Measurements from ENCODE around the gene UBA3. TPM values are rescaled to one million over a fixed set of nuclear protein-coding genes. Genes with fewer than 3 reads are reported as not detected.

UBA3 gene
- total RNA-seq, 1 experiment from 2014 or later, result 64.2 TPM

DNA sequence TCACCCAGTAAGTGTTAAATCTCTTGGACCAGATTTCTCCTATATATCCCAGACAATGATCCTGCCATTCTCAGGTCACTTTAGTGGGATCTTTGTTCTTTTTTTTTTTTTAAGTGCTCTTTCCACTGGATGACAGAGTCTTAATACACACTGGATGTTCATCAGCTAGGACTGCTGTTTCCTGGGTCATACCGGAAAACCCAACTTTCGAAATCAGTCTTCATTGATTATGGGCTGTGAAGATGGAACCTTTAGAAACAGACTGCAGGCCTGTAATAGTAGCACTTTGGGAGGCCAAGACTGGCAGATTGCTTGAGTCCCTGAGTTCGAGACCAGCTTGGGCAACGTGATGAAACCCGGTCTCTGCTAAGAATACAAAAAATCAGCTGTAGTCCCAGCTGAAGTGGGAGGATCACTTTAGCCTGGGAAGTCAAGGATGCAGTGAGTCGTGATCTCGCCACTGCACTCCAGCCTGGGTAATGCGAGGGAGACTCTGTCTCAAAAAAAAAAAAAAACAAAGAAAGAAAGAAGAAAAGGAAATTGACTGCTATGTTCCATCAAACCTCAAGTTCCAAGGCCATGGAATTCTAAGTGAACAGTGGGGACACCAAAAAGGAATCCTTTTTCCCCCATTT lies 69.0 kb downstream of the UBA3 start:
- TF ChIP-seq, protein P1, sequence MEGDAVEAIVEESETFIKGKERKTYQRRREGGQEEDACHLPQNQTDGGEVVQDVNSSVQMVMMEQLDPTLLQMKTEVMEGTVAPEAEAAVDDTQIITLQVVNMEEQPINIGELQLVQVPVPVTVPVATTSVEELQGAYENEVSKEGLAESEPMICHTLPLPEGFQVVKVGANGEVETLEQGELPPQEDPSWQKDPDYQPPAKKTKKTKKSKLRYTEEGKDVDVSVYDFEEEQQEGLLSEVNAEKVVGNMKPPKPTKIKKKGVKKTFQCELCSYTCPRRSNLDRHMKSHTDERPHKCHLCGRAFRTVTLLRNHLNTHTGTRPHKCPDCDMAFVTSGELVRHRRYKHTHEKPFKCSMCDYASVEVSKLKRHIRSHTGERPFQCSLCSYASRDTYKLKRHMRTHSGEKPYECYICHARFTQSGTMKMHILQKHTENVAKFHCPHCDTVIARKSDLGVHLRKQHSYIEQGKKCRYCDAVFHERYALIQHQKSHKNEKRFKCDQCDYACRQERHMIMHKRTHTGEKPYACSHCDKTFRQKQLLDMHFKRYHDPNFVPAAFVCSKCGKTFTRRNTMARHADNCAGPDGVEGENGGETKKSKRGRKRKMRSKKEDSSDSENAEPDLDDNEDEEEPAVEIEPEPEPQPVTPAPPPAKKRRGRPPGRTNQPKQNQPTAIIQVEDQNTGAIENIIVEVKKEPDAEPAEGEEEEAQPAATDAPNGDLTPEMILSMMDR (IDR thresholded peaks at IDR 0.05; ENCODE audit: unreplicated experiment), result no peak
- Mint-ChIP-seq H3K27me3 (ENCODE audit: unreplicated experiment) (no peaks in the 10 kb centered on the region), H3K9me3 (ENCODE audit: low read depth, unreplicated experiment) (no peaks in the 10 kb centered on the region), H3K27ac (ENCODE audit: unreplicated experiment) (no peak overlapping the region), H3K4me1 (ENCODE audit: low read depth, unreplicated experiment) (peaks cover 10% of the 10 kb centered on the region), H3K36me3 (ENCODE audit: insufficient read depth, unreplicated experiment) (peaks cover 22% of the 10 kb centered on the region), H3K4me3 (ENCODE audit: low read depth, unreplicated experiment) (no peak overlapping the region)
- no TSS peak for BruUV-seq (replicated peaks)
- CTCF ChIA-PET, result no interaction called here
- no peak for DNase-seq
- intact Hi-C loops (cut with micrococcal nuclease; ENCODE audit: unreplicated experiment), result no loop called here

DNA sequence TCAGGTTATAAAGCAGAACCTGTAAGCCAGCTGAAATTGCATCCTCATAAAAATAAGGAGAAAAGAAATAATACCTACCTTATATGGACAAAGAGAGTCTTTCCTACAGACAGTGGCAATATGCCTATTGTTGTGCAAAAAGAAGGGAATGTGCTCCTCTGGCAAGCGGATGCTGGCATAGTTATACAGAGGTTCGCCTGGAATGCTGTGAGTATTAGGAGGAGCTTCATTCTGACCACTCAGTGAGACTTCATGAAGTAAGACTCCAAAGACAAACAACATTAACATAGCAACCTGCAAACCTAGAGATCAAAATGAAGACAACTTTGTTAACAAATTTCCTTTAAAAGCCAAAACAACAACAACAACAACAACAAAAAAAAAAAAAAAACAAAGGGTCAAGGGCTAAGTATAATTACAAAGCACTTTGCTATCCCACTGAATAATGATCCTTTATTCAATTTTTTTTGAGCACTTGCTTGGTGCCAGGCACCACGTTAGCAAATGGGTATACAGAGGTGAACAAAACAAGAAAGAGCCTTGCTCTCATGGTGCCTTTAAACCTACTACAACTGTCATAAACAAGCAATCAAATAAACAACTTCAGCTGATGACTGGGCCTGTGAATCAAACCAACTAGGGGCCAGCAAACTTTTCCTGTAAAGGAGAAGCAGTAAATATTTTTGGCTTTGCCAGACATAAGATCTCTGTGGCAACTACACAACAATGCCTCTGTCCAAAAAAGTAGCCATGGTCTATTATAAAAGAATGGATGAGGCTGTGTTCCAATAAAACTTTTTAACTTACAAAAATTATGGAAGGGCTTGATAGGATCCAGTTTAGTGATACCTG lies 70.4 kb downstream of the UBA3 start:
- Mint-ChIP-seq H3K36me3 (ENCODE audit: insufficient read depth, unreplicated experiment) (peaks cover 26% of the 10 kb centered on the region), H3K9me3 (ENCODE audit: low read depth, unreplicated experiment) (no peaks in the 10 kb centered on the region), H3K27me3 (ENCODE audit: unreplicated experiment) (no peaks in the 10 kb centered on the region), H3K4me3 (ENCODE audit: low read depth, unreplicated experiment) (no peak overlapping the region), H3K4me1 (ENCODE audit: low read depth, unreplicated experiment) (peaks cover 2% of the 10 kb centered on the region), H3K27ac (ENCODE audit: unreplicated experiment) (no peak overlapping the region)
- BruUV-seq (replicated peaks), result no TSS peak
- CTCF ChIA-PET, result no interaction called here
- TF ChIP-seq, protein P1 (IDR thresholded peaks at IDR 0.05; ENCODE audit: unreplicated experiment), result no peak
- intact Hi-C loops (cut with micrococcal nuclease; ENCODE audit: unreplicated experiment), result no loop called here
- DNase-seq, result no peak

DNA sequence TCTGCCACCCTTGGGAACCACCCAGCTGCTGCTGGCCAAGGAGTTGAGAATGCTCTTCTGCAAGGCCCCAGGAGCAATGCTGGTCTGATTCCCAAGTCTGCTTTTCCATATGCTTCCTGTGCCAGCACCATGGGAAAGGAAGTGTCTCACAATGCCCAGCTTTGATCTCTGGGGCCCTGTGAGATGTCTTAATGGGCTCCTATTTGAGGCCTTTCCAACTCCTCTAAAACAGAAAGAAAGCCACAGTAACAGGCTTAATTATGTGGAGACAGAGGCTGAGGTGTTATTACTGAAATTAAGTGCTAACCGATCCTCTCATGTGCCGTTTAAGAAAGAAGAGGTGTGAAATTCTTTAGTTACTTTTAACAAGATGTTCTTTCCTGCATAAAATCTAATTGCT lies 71.2 kb downstream of the UBA3 start:
- no TSS peak for BruUV-seq (replicated peaks)
- Mint-ChIP-seq H3K4me1 (ENCODE audit: low read depth, unreplicated experiment) (no peaks in the 10 kb centered on the region), H3K4me3 (ENCODE audit: low read depth, unreplicated experiment) (no peak overlapping the region), H3K27me3 (ENCODE audit: unreplicated experiment) (no peaks in the 10 kb centered on the region), H3K36me3 (ENCODE audit: insufficient read depth, unreplicated experiment) (peaks cover 23% of the 10 kb centered on the region), H3K9me3 (ENCODE audit: low read depth, unreplicated experiment) (no peaks in the 10 kb centered on the region), H3K27ac (ENCODE audit: unreplicated experiment) (no peak overlapping the region)
- TF ChIP-seq, protein P1 (IDR thresholded peaks at IDR 0.05; ENCODE audit: unreplicated experiment), result no peak
- no peak for DNase-seq
- CTCF ChIA-PET, result no interaction called here
- intact Hi-C loops (cut with micrococcal nuclease; ENCODE audit: unreplicated experiment), result no loop called here

DNA sequence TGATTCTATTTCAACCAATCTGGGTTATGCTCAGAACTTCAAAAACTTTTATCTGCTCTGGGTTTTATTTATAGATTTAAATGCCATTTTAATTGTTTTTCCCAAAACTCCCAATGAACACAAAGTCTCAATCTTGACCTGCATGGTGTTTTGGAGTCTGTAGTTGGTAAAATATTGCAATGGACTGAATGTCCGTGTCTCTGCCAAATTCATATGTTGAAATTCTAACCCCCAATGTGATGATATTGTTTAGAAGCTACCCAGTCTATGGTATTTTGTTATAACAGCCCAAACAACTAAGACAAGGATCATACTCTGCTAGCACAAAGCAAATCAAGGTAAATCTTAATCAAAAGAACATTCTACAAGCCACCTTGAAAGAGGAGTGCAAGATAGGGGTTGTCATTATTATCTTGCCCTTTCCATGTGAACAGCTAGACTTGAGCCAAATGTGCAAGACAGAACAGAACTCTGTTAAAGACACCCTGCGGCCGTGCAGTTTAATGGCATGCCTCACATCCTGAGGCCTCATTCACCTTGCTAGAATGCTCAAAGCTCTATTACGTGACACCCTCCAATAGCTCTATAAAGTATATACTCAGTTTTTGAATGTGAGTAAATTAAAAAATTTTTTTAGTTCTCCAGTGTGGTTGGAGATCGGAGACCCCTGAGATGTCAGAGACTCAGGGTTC lies 74.2 kb downstream of the UBA3 start:
- H3K4me3 Mint-ChIP-seq (ENCODE audit: low read depth, unreplicated experiment), result no peak overlapping the region
- no peak overlapping the region for H3K27ac Mint-ChIP-seq (ENCODE audit: unreplicated experiment)
- H3K9me3 Mint-ChIP-seq (ENCODE audit: low read depth, unreplicated experiment), result no peaks in the 10 kb centered on the region
- H3K36me3 Mint-ChIP-seq (ENCODE audit: insufficient read depth, unreplicated experiment), result peaks cover 15% of the 10 kb centered on the region
- no peaks in the 10 kb centered on the region for H3K27me3 Mint-ChIP-seq (ENCODE audit: unreplicated experiment)
- CTCF ChIA-PET, result interaction anchor here (0.8 to 1.2 kb wide), 2 partner anchors 7 to 8 kb away, joined by 3 to 4 read pairs; partner anchors contain the start of gene EOGT
- intact Hi-C loops (cut with micrococcal nuclease; ENCODE audit: unreplicated experiment), result no loop called here
- no TSS peak for BruUV-seq (replicated peaks)
- DNase-seq, result no peak
- TF ChIP-seq, protein P1 (IDR thresholded peaks at IDR 0.05; ENCODE audit: unreplicated experiment), result no peak
- no peaks in the 10 kb centered on the region for H3K4me1 Mint-ChIP-seq (ENCODE audit: low read depth, unreplicated experiment)

Measured in Calu3 (cell line).